HG03439 (cell line): ENCODE data around the gene RNF223.
"Not testable (repeated sequence)": the region's sequence is repeated elsewhere in the genome, so short reads cannot be mapped to it uniquely, and the experiment has no call there.

ENCODE experiments used
- ATAC-seq: cut with Tn5 transposase; IDR thresholded peaks from one replicate; pipeline ENCODE4 v1.9.1; 2021; ENCODE audit warnings: mild to moderate bottlenecking, moderate library complexity; ENCODE audit not compliant: unreplicated experiment

The RNF223 gene

GRCh38 chr1:1088029-1088800 lies 14.1 kb upstream of the RNF223 start:
- no peak for ATAC-seq

- no peak for ATAC-seq
Measured at GRCh38 chr1:1087351-1088028, 13.4 kb upstream of the RNF223 start.

- ATAC-seq, result no peak
Measured at GRCh38 chr1:1086911-1087341, 12.8 kb upstream of the RNF223 start.

DNA sequence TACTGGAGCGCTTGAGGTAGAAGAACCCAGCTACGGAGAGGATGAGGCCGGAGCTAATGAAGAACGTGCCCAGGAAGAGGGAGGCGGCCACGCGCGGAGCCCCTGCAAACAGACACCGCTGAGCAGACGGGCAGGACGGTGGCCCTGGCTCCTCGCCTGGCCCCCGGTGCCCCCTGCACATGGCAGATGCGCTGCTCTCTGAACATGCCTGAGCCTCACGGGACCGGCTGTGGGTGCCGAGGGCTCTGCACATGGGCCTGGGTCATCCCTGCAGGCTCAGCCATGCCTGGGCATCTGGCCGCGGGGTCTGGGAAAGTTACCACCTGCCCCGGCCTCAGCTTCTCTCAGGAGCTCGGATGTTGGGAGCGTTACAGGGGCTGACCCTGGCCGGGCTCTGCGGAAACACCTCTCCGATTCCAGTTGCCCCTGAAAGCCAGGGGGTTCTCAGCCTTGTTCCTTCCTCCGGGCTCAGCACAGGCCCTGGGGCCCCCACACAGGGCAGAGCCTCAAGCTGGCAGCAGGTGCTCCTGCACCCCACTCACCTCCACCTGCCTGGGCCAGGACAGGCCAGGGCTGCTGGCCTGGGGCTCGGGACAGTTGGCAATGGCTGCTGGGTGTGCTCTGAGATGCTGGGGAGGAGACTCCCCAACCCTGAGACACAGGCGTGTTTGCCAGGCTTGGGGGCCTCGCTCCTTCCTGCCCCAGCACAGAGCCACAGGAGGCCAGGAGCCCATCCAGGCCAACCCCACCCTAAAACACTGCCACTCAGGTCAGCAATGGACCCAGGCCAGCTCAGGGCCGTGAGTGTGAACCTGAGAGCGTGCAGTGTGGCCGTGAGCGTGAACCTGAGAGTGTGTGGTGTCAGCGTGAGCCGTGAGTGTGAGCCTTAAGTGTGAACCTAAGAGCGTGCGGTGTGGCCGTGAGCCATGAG lies 12.1 kb upstream of the RNF223 start:
- ATAC-seq, result no peak

- no peak for ATAC-seq
Measured at GRCh38 chr1:1085171-1085841, 11.2 kb upstream of the RNF223 start.

GRCh38 chr1:1084372-1085170 lies 10.5 kb upstream of the RNF223 start:
- ATAC-seq, result no peak

GRCh38 chr1:1083416-1084371 lies 9.6 kb upstream of the RNF223 start:
- no peak for ATAC-seq

GRCh38 chr1:1082776-1083415 lies 8.8 kb upstream of the RNF223 start:
- ATAC-seq, result no peak

DNA sequence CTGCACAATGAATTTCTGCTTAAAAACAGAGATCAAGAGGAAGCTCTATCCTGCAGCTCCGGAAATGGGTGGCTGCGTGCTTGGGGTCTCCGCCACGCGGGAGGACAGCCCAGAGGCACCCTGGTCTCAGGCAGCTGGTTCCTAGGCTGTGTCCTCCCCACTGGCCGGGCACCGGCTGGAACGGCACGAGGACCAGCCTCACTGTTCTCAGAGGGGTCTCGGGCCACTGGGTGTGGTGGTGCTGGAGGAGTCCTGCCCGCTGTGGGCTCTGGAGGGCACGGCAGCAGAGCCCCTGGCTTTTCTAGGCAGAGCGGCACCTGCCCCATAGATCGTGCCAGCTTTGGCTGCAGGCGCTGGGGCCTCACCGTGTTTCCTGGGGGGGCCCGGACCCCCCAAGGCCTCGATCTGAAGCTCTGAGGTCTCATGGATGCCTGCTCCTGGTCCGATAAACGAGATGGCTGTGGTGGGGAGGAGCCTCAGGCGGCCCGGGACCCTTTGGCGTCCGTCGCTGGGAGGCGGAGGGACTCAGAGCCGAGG lies 8.2 kb upstream of the RNF223 start:
- no peak for ATAC-seq

GRCh38 chr1:1081311-1082238 lies 7.5 kb upstream of the RNF223 start:
- no peak for ATAC-seq

DNA sequence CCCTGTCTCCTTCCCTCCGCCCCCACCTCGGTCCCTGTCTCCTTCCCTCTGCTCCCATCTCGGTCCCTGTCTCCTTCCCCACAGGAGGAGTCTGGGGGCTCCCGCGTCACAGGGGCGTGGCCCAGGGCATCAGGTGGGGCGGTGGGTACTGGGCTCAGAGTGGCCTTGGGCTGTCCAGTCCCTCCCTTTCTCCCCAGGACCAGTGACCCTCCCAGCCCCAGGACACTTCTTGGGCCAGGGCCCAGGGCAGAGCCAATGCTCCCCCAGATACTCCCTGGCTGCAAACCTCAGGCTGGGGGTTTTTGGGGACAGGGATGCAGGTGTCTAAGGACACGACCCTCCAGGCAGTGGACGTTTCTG lies 6.8 kb upstream of the RNF223 start:
- ATAC-seq, result no peak

DNA sequence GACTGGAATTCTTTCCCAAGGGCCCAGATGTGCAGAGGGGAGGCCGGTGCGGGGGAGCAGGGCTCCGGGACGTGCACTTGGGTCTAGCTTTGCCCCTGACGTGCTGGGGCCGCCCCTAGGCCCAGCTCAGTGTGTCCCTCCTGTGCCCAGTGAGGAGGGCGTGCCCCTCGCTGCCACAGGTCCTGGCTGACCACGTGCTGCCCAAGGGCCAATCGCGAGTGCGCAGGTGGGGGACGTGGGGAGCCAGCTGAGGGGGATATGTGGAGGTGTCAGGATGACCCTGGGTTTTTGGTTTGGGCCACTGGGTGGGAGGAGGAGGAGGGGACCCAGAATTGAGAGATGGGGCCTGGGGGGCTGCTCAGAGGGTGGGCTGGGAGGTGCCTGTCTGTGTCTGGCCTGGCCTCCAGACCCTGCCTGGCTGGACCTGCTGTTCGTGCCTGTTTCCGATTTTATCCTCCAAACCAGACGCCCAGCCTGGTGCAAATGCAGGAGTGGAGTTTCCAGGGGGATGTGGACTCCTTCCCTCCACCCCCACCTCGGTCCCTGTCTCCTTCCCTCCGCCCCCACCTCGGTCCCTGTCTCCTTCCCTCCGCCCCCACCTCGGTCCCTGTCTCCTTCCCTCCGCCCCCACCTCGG lies 6.1 kb upstream of the RNF223 start:
- no peak for ATAC-seq

DNA sequence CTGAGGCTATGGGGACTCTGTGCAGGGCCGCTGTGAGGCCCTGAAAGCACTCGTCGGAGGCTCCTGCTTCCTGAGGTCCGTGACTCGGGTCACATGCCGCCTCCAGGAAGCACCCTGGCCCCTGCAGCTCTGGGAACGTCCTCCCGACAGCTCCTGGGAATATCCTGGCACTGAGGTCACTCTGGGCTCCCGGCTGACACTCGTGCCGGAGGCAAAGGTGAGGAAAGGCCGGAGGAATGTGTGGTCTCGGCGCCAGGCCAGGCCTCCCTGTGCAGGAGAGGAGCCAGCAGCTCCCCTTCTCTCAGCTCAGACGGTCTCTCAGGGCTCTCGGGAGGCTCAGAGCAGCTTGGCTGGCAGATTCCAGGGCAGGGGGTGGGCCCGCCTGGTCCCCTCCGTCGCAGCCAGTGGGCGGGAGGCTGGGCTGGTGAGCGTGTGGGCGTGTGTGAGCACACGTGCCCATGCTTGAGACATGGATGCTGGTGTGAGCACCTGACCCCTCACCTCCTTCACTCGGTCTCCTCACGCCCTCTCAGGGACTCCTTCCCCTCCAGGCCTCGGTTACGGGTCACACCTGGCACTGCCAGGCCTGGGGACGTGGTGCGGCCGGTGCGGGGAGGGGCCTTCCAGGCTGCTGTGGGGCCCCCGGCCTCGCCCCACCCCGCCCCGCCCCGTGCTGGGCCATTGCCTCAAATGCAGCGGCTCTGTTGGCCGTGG lies 5.5 kb upstream of the RNF223 start:
- no peak for ATAC-seq

DNA sequence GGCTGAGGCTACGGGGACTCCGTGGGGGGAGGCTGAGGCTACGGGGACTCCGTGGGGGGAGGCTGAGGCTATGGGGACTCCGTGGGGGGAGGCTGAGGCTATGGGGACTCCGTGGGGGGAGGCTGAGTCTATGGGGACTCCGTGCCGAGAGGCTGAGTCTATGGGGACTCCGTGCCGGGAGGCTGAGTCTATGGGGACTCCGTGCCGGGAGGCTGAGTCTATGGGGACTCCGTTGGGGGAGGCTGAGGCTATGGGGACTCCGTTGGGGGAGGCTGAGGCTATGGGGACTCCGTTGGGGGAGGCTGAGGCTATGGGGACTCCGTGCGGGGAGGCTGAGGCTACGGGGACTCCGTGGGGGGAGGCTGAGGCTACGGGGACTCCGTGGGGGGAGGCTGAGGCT lies 3.3 kb upstream of the RNF223 start:
- not testable (repeated sequence) for ATAC-seq

DNA sequence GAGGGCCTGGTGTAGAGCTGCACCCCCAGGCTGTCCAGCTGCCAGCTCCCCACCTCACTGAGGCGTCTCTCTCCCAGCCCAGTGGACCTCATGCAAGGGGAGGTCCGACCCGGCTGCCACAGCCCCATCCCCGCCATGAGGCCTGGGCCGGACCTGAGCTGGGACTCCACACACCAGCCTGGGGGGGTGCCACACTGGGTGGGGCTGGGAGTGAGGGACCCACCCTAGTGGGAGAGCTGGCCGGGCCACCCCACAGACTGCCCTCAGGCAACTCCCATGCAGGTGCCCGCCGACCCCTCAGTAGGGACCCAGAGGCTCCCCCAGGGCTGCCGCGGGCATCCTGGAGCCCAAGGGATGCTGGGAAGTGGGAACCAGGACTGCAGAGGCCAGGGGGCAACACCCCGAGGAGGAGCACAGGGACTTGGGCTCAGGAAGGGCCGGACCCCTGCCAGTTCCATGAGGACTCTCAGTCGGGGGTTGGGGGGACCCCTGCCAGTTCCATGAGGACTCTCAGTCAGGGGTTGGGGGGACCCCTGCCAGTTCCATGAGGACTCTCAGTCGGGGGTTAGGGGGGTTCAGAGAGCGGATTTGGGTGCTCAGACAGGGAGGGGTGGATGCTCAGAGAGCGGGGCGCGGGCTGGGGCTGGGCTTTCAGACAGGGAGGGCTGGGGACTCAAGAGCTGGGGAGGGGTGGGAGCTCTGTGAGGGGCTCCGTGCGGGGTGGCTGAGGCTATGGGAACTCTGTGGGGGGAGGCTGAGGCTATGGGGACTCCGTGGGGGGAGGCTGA lies 1.2 kb upstream of the RNF223 start:
- no peak for ATAC-seq
